H1 (cell line): ENCODE data around the gene C4orf33. TPM values are rescaled to one million over a fixed set of nuclear protein-coding genes. Genes with fewer than 3 reads are reported as not detected.

ENCODE experiments used
- CTCF ChIA-PET: fragments of 300-600 bp; sonication (Branson Sonifier 250); formaldehyde crosslinking; loops from one replicate; lab custom pipeline; 2021; ENCODE audit not compliant: partially characterized antibody; lab: Charles Lee
- POLR2A ChIA-PET: fragments of 300-600 bp; sonication (Branson Sonifier 250); formaldehyde crosslinking; loops from one replicate; lab custom pipeline; 2021; ENCODE audit warnings: inconsistent platforms; ENCODE audit not compliant: partially characterized antibody; lab: Charles Lee
- DNase-seq, 2 experiments: peaks; one replicate each; pipeline versions ENCODE4 v3.0.0 to v3.0.0-alpha.2; 2010 to 2022; ENCODE audit warnings: low spot score in 2 of 2, low read depth in 1 of 2, mixed read lengths in 1 of 2
- FAIRE-seq: peaks from 2 replicates; lab custom pipeline; 2011; peaks lifted over from hg19 to GRCh38; lab: Jason Lieb, UNC
- H2AFZ ChIP-seq: 2 replicates; pipeline ENCODE4 v1.8.1; 2012; ENCODE audit warnings: low read length, inconsistent platforms
- H2AK5ac ChIP-seq: 2 replicates; pipeline ENCODE4 v1.6.1; 2013; ENCODE audit warnings: low read depth, low read length
- H2BK120ac ChIP-seq: replicated peaks from 2 replicates; pipeline ENCODE3; 2013; ENCODE audit warnings: low read depth, low read length, inconsistent platforms
- H2BK12ac ChIP-seq: 2 replicates; pipeline ENCODE4 v1.6.1; 2013; ENCODE audit warnings: low read depth, low read length
- H2BK15ac ChIP-seq: 2 replicates; pipeline ENCODE4 v1.6.1; 2013; ENCODE audit warnings: low read length
- H2BK20ac ChIP-seq: 2 replicates; pipeline ENCODE4 v1.6.1; 2013; ENCODE audit warnings: low read length
- H2BK5ac ChIP-seq: 2 replicates; pipeline ENCODE4 v1.6.1; 2013; ENCODE audit warnings: low read depth, low read length
- H3K14ac ChIP-seq: 2 replicates; pipeline ENCODE4 v1.6.1; 2013; ENCODE audit warnings: inconsistent platforms; ENCODE audit not compliant: insufficient read length
- H3K18ac ChIP-seq: 2 replicates; pipeline ENCODE4 v1.6.1; 2013; ENCODE audit warnings: low read length; ENCODE audit errors: extremely low read depth
- H3K23ac ChIP-seq: 2 replicates; pipeline ENCODE4 v1.6.1; 2013; ENCODE audit warnings: inconsistent platforms; ENCODE audit not compliant: insufficient read length
- H3K23me2 ChIP-seq: 2 replicates; pipeline ENCODE4 v1.6.1; 2013; ENCODE audit warnings: low read depth, low read length
- H3K27ac ChIP-seq: 2 replicates; pipeline ENCODE4 v1.6.1; 2011; ENCODE audit warnings: low read depth, low read length, inconsistent platforms
- H3K27me3 ChIP-seq, 4 experiments: replicated peaks in 1 of 4; 1 replicate in 1 of 4; 2 replicates in 3 of 4; pipeline versions ENCODE4 v1.6.1 to v1.8.1; 2011 to 2013; ENCODE audit warnings: low read length in 3 of 4, mild to moderate bottlenecking in 3 of 4, inconsistent platforms in 2 of 4, mixed read lengths in 2 of 4, moderate library complexity in 1 of 4; ENCODE audit not compliant: control insufficient read depth in 3 of 4, insufficient read depth in 3 of 4; ENCODE audit errors: extremely low read depth in 1 of 4
- H3K36me3 ChIP-seq, 4 experiments: 2 replicates each; pipeline versions ENCODE4 v1.6.1 to v1.8.1; 2011 to 2013; ENCODE audit warnings: mild to moderate bottlenecking in 4 of 4, low read length in 3 of 4, moderate library complexity in 2 of 4, control low read depth in 1 of 4, inconsistent platforms in 1 of 4; ENCODE audit not compliant: insufficient read depth in 4 of 4, control insufficient read depth in 2 of 4
- H3K4ac ChIP-seq: replicated peaks from 2 replicates; pipeline ENCODE3; 2013; ENCODE audit warnings: low read length, low read depth, mixed read lengths, inconsistent platforms; ENCODE audit not compliant: insufficient read length
- H3K4me1 ChIP-seq, 4 experiments: replicated peaks in 1 of 4; 1 replicate in 1 of 4; 2 replicates in 3 of 4; pipeline versions ENCODE4 v1.6.1 to v1.8.1; 2011 to 2013; ENCODE audit warnings: low read length in 3 of 4, inconsistent platforms in 2 of 4, mixed read lengths in 1 of 4; ENCODE audit not compliant: insufficient read depth in 4 of 4, control insufficient read depth in 3 of 4
- H3K4me2 ChIP-seq, 2 experiments: 2 replicates each; pipeline versions ENCODE4 v1.6.1 to v1.8.1; 2011 to 2013; ENCODE audit warnings: low read depth in 2 of 2, low read length in 2 of 2, control low read depth in 1 of 2, inconsistent platforms in 1 of 2, mild to moderate bottlenecking in 1 of 2; ENCODE audit not compliant: insufficient read depth in 1 of 2
- H3K4me3 ChIP-seq, 4 experiments: fragments of 200-600, 300-600 bp in 1 of 4; sonication (generic), shearing (Covaris generic), sonication (Bioruptor Twin) in 1 of 4; 2 replicates each; pipeline versions ENCODE4 v1.5.1 to v1.8.1; 2011 to 2016; ENCODE audit warnings: low read length in 4 of 4, low read depth in 3 of 4, control low read depth in 2 of 4, inconsistent platforms in 2 of 4, mild to moderate bottlenecking in 2 of 4, mixed read lengths in 1 of 4, moderate library complexity in 1 of 4; ENCODE audit not compliant: insufficient read depth in 2 of 4; ENCODE audit errors: extremely low read depth in 1 of 4
- H3K56ac ChIP-seq: replicated peaks from 2 replicates; pipeline ENCODE3; 2013; ENCODE audit warnings: low read depth, mild to moderate bottlenecking, mixed read lengths, low read length, inconsistent platforms; ENCODE audit not compliant: insufficient read length
- H3K79me1 ChIP-seq: 2 replicates; pipeline ENCODE4 v1.6.1; 2013; ENCODE audit warnings: low read depth, low read length, control low read depth
- H3K79me2 ChIP-seq, 2 experiments: 2 replicates each; pipeline versions ENCODE4 v1.6.1 to v1.8.1; 2012 to 2013; ENCODE audit warnings: low read length in 2 of 2, mild to moderate bottlenecking in 2 of 2, inconsistent platforms in 1 of 2; ENCODE audit not compliant: insufficient read depth in 2 of 2, control insufficient read depth in 1 of 2
- H3K9ac ChIP-seq, 4 experiments: replicated peaks in 1 of 4; 1 replicate in 1 of 4; 2 replicates in 3 of 4; pipeline versions ENCODE4 v1.6.1 to v1.8.1; 2011 to 2013; ENCODE audit warnings: low read depth in 3 of 4, low read length in 3 of 4, control low read depth in 2 of 4, mild to moderate bottlenecking in 2 of 4, moderate library complexity in 2 of 4, inconsistent platforms in 1 of 4; ENCODE audit errors: extremely low read depth in 1 of 4
- H3K9me3 ChIP-seq, 2 experiments: 2 replicates each; pipeline versions ENCODE4 v1.6.1 to v1.8.1; 2012 to 2013; ENCODE audit warnings: mild to moderate bottlenecking in 2 of 2, moderate library complexity in 2 of 2, control low read depth in 1 of 2, inconsistent platforms in 1 of 2, low read depth in 1 of 2, low read length in 1 of 2, mixed read lengths in 1 of 2; ENCODE audit not compliant: insufficient read depth in 2 of 2
- H4K20me1 ChIP-seq, 2 experiments: replicated peaks in 1 of 2; 2 replicates each; pipeline versions ENCODE3 to v1.8.1; 2011 to 2013; ENCODE audit warnings: inconsistent platforms in 2 of 2, low read length in 2 of 2, mild to moderate bottlenecking in 1 of 2; ENCODE audit not compliant: insufficient read depth in 2 of 2, control insufficient read depth in 1 of 2
- H4K5ac ChIP-seq: 2 replicates; pipeline ENCODE4 v1.6.1; 2013; ENCODE audit warnings: low read length, low read depth, mixed read lengths, inconsistent platforms; ENCODE audit not compliant: insufficient read length
- H4K8ac ChIP-seq: 2 replicates; pipeline ENCODE4 v1.8.0; 2013; ENCODE audit warnings: mild to moderate bottlenecking, moderate library complexity, low read length, inconsistent platforms; ENCODE audit not compliant: insufficient read depth; ENCODE audit errors: extremely low read depth
- H4K91ac ChIP-seq: replicated peaks from 2 replicates; pipeline ENCODE3; 2013; ENCODE audit warnings: low read length, mixed read lengths, inconsistent platforms; ENCODE audit not compliant: insufficient read length
- BACH1 ChIP-seq: IDR thresholded peaks from 2 replicates; pipeline ENCODE4 v1.6.1; 2012; ENCODE audit warnings: low read length, improper control_type of control experiment
- CTBP2 ChIP-seq: IDR thresholded peaks from 2 replicates; pipeline ENCODE4 v1.7.0; 2011; ENCODE audit warnings: borderline replicate concordance, mild to moderate bottlenecking, moderate library complexity, mixed read lengths, low read length; ENCODE audit not compliant: insufficient read depth, insufficient read length
- FOSL1 ChIP-seq: IDR thresholded peaks from 2 replicates; pipeline ENCODE4 v1.6.1; 2011; ENCODE audit warnings: mild to moderate bottlenecking, low read depth, low read length, moderate library complexity; ENCODE audit not compliant: insufficient read depth
- GABPA ChIP-seq: IDR thresholded peaks from 2 replicates; pipeline ENCODE4 v1.6.1; 2011; ENCODE audit warnings: mild to moderate bottlenecking, low read length, moderate library complexity, borderline replicate concordance; ENCODE audit not compliant: insufficient read depth
- KDM1A ChIP-seq: fragments of 200-600, 300-600 bp; sonication (generic); IDR thresholded peaks from 2 replicates; pipeline ENCODE4 v1.7.1; 2016; ENCODE audit warnings: mild to moderate bottlenecking, low read length, borderline replicate concordance
- NANOG ChIP-seq: IDR thresholded peaks from 2 replicates; pipeline ENCODE4 v1.6.1; 2011; ENCODE audit warnings: low read length, low read depth, mild to moderate bottlenecking, inconsistent platforms; ENCODE audit not compliant: insufficient read depth, poor library complexity, severe bottlenecking
- POU5F1 ChIP-seq: IDR thresholded peaks from 2 replicates; pipeline ENCODE4 v1.6.1; 2011; ENCODE audit warnings: low read depth, mild to moderate bottlenecking, low read length, moderate library complexity
- SAP30 ChIP-seq: fragments of 300-600 bp; sonication (generic); IDR thresholded peaks from 2 replicates; pipeline ENCODE4 v1.7.1; 2012; ENCODE audit warnings: low read length, moderate library complexity, mild to moderate bottlenecking, inconsistent platforms; ENCODE audit not compliant: insufficient read depth, insufficient replicate concordance
- SP1 ChIP-seq: IDR thresholded peaks from 2 replicates; pipeline ENCODE4 v1.6.1; 2011; ENCODE audit warnings: low read depth, low read length
- TEAD4 ChIP-seq: IDR thresholded peaks from 2 replicates; pipeline ENCODE4 v1.6.1; 2012; ENCODE audit warnings: low read depth, low read length, inconsistent platforms, mixed read lengths
- YY1 ChIP-seq: IDR thresholded peaks from 2 replicates; pipeline ENCODE4 v1.6.1; 2011; ENCODE audit warnings: low read depth, mild to moderate bottlenecking, low read length
- ZNF274 ChIP-seq: IDR thresholded peaks from 2 replicates; pipeline ENCODE4 v1.7.0; 2012; ENCODE audit warnings: low read length, borderline replicate concordance; ENCODE audit errors: extremely low read depth
- WGBS, 2 experiments: shearing (Covaris generic) in 1 of 2; methylation state at CpG; one replicate each; pipeline versions ENCODE4 v1.1.6 to v1.1.7; 2013 to 2015; ENCODE audit warnings: low lambda C conversion rate in 2 of 2, mixed read lengths in 2 of 2, inconsistent platforms in 1 of 2, low coverage in 1 of 2, missing lambda C conversion rate in 1 of 2; ENCODE audit not compliant: insufficient replicate concordance in 2 of 2, insufficient coverage in 1 of 2, insufficient read length in 1 of 2; ENCODE audit errors: extremely low coverage in 1 of 2, missing lambda C conversion rate in 1 of 2; 5-methylcytosine and 5-hydroxymethylcytosine counted together
- polyA plus RNA-seq, 7 experiments: library from polyadenylated mRNA; depleted of rRNA in 3 of 7; stranded (reverse) in 5 of 7; unstranded in 2 of 7; fragments of >200 nt in 5 of 7; fragments of 200-250 nt in 2 of 7; gene quantifications; 1 replicate in 5 of 7; 2 replicates in 1 of 7; 4 replicates in 1 of 7; pipeline versions ENCODE4 v1.2.1 to v1.2.3, GENCODE V29; 2011 to 2013; ENCODE audit warnings: missing spikeins in 2 of 7, mixed read lengths in 2 of 7
- total RNA-seq: library from RNA; stranded (reverse); fragmentation: NEBNext Ultra II Directional; extraction: Animal tissue kit (Norgen Biotek cat#: 25700); gene quantifications from 2 replicates; pipeline ENCODE4 v1.2.1, GENCODE V29; 2021

The C4orf33 gene
- total and polyA plus RNA-seq, 2 of the 8 experiments (the other 6 are each of a cell fraction or from before 2014, with no cell fraction given) = 3.4 to 6.0 TPM

GRCh38 chr4:129144755-129145206 lies 48.8 kb downstream of the C4orf33 start:
- Histone ChIP-seq H4K91ac (no peak overlapping the region), H3K56ac (no peak overlapping the region), H3K23me2 (no peaks in the 10 kb centered on the region), H3K9ac (no peak overlapping the region), H3K79me2 (no peaks in the 10 kb centered on the region), H2BK120ac (no peak overlapping the region), H2BK20ac (no peak overlapping the region), H3K27me3 (no peaks in the 10 kb centered on the region), H3K23ac (no peak overlapping the region), H3K4me3 (no peak overlapping the region), H3K9me3 (no peaks in the 10 kb centered on the region), H3K4me2 (no peak overlapping the region), H2BK15ac (no peak overlapping the region), H3K36me3 (no peaks in the 10 kb centered on the region), H3K27ac (no peak overlapping the region), H2BK12ac (no peak overlapping the region), H3K4me1 (no peaks in the 10 kb centered on the region), H2AK5ac (no peak overlapping the region), H3K14ac (no peak overlapping the region), H2AFZ (0 out of 2 replicates have a peak overlapping the region, but pooled peaks have one; percentile 33), H3K79me1 (no peaks in the 10 kb centered on the region), H2BK5ac (no peak overlapping the region), H3K18ac (no peak overlapping the region; the same call in 1 of the 2 replicates), H4K5ac (no peak overlapping the region), H4K8ac (no peak overlapping the region), H3K4ac (no peak overlapping the region), H4K20me1 (no peaks in the 10 kb centered on the region)
- no peak for FAIRE-seq
- DNase-seq = no peak
- POLR2A ChIA-PET = no interaction called here
- TF ChIP-seq TEAD4 = no peak
- TF ChIP-seq CTBP2 = no peak
- no peak for TF ChIP-seq ZNF274
- no peak for TF ChIP-seq BACH1
- TF ChIP-seq KDM1A = no peak
- no peak for TF ChIP-seq YY1
- no peak for TF ChIP-seq POU5F1
- TF ChIP-seq SAP30 = no peak
- no peak for TF ChIP-seq NANOG
- TF ChIP-seq FOSL1 = no peak
- no peak for TF ChIP-seq GABPA
- no peak for TF ChIP-seq SP1
- WGBS, 2 experiments = 78% methylated on average over 10 of the region's 10 CpGs; no CpG with 5 or more reads in 1 of the 2 experiments
- CTCF ChIA-PET = interaction anchor here (1.8 kb wide), 1 partner anchor 9 kb away, joined by 4 read pairs; no protein-coding TSS in a partner anchor
